Measurements from ENCODE around the gene TBCD. TPM values are rescaled to one million over a fixed set of nuclear protein-coding genes. Genes with fewer than 3 reads are reported as not detected.

The TBCD gene
- total RNA-seq, 1 donor from 2014 or later: 156 TPM

GRCh38 chr17:82805823-82806222, 54.0 kb downstream of the TBCD start:
- DNase-seq (ENCODE audit: low spot score in 2 of 2): no peak
- Histone ChIP-seq H3K9me3 (no peaks in the 10 kb centered on the region), H3K27me3 (no peaks in the 10 kb centered on the region), H3K4me3 (no peak overlapping the region), H3K27ac (no peak overlapping the region), H3K36me3 (peaks cover 6 to 22% of the 10 kb centered on the region in 2 donors), H3K4me1 (peaks cover 0 to 6% of the 10 kb centered on the region in 2 donors)
- no peak for TF ChIP-seq CTCF (IDR thresholded peaks at IDR 0.05)
- intact Hi-C loops (cut with DNase I): no loop called here

GRCh38 chr17:82806645-82807044, 54.8 kb downstream of the TBCD start:
- Histone ChIP-seq H3K4me3 (no peak overlapping the region), H3K27me3 (no peaks in the 10 kb centered on the region), H3K27ac (no peak overlapping the region), H3K4me1 (peaks cover 0 to 6% of the 10 kb centered on the region in 2 donors), H3K9me3 (no peaks in the 10 kb centered on the region), H3K36me3 (peaks cover 10 to 27% of the 10 kb centered on the region in 2 donors)
- intact Hi-C loops (cut with DNase I): no loop called here
- TF ChIP-seq CTCF (IDR thresholded peaks at IDR 0.05): no peak
- no peak for DNase-seq (ENCODE audit: low spot score in 2 of 2)

- H3K4me1 ChIP-seq: peaks cover 0 to 6% of the 10 kb centered on the region in 2 donors
- H3K9me3 ChIP-seq: no peaks in the 10 kb centered on the region
- no peak overlapping the region for H3K27ac ChIP-seq
- H3K4me3 ChIP-seq: no peak overlapping the region
- no peak for DNase-seq (ENCODE audit: low spot score in 2 of 2)
- peaks cover 14 to 31% of the 10 kb centered on the region in 2 donors for H3K36me3 ChIP-seq
- intact Hi-C loops (cut with DNase I): no loop called here
- H3K27me3 ChIP-seq: no peaks in the 10 kb centered on the region
- no peak for TF ChIP-seq CTCF (IDR thresholded peaks at IDR 0.05)
These were observed 55.2 kb downstream of the TBCD start for GRCh38 chr17:82807101-82807500.

- Histone ChIP-seq H3K36me3 (peaks cover 14 to 34% of the 10 kb centered on the region in 2 donors), H3K9me3 (no peaks in the 10 kb centered on the region), H3K27ac (no peak overlapping the region), H3K27me3 (no peaks in the 10 kb centered on the region), H3K4me1 (peaks cover 0 to 6% of the 10 kb centered on the region in 2 donors), H3K4me3 (no peak overlapping the region)
- intact Hi-C loops (cut with DNase I): no loop called here
- DNase-seq (ENCODE audit: low spot score in 2 of 2): no peak
- no peak for TF ChIP-seq CTCF (IDR thresholded peaks at IDR 0.05)
These were observed 55.7 kb downstream of the TBCD start for GRCh38 chr17:82807562-82807961.

- intact Hi-C loops (cut with DNase I): no loop called here
- DNase-seq (ENCODE audit: low spot score in 2 of 2): no peak
- no peaks in the 10 kb centered on the region for H3K27me3 ChIP-seq
- peaks cover 0 to 6% of the 10 kb centered on the region in 2 donors for H3K4me1 ChIP-seq
- H3K36me3 ChIP-seq: peaks cover 14 to 34% of the 10 kb centered on the region in 2 donors
- no peaks in the 10 kb centered on the region for H3K9me3 ChIP-seq
- TF ChIP-seq CTCF (IDR thresholded peaks at IDR 0.05): no peak
- no peak overlapping the region for H3K27ac ChIP-seq
- no peak overlapping the region for H3K4me3 ChIP-seq
These were observed 56.1 kb downstream of the TBCD start for GRCh38 chr17:82808006-82808405.

All from ascending aorta (tissue), 2 donors.